Measurements from ENCODE around the gene FGFR4.

Gene FGFR4

DNA sequence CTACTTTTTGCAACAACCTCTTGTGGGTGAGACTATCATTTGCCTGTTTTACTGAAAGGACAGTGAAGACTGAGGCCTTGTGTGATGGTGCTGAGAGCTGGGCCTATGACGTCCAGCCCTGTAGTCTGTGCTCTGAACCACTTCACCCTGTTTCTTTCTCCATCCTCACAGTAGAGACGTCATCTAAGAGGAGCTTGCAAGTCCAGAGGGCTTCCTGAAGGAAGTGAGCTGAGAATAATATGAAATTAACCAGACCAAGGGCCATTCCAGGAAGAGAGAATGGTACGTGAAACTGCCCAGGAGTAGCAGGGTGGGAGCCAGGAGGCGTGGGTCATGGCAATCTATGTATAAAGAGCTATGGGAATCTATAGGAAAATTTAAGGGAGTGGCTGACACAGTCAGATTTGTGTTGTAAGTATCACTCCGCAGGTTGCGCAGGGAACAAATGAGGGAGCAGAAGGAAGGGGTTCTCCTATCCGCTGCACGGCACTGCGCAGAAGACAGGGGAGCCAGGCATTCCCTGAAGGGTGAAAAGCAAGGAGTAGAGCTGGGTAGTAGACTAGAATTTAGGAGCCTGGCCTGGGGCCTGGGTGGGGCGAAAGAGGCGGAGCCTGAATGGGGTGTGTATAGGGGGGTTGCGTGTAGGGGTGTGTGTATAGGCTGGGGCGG is 596 bp upstream of the FGFR4 start:
- DNase-seq: no peak

- DNase-seq: no peak
These were observed 787 bp downstream of the FGFR4 start for GRCh38 chr5:177087398-177088005.

- DNase-seq: no peak
These were observed 2.4 kb downstream of the FGFR4 start for GRCh38 chr5:177089127-177089526.

DNA sequence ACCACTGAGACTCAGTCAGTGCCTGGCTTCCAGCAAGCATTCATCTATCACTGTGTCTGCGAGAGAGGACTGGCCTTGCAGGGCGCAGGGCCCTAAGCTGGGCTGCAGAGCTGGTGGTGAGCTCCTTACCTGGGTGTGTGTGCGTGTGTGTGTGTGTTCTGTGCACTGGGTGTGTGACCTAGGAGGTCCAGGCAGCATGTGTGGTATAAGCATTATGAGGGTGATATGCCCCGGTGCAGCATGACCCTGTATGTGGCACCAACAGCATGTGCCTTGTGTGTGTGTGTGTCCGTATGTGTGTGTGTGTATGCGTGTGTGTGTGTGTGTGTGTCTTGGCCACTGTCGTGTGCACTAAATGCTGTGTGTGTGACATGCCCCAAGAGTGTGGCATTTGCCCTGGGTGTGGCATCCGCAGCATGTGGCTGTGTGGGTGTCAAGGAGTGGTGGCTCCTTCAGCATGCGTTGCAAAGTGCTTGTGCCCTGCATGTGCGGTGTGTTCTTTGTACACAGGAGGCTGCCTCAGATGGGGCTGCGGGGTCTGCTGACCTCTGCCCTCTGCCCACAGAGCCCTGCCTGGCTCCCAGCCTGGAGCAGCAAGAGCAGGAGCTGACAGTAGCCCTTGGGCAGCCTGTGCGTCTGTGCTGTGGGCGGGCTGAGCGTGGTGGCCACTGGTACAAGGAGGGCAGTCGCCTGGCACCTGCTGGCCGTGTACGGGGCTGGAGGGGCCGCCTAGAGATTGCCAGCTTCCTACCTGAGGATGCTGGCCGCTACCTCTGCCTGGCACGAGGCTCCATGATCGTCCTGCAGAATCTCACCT is 3.3 kb downstream of the FGFR4 start:
- DNase-seq: no peak

GRCh38 chr5:177090813-177091212 is 4.1 kb downstream of the FGFR4 start:
- no peak for DNase-seq

GRCh38 chr5:177091232-177091631 is 4.5 kb downstream of the FGFR4 start:
- DNase-seq: no peak

- DNase-seq: no peak
These were observed 5.7 kb downstream of the FGFR4 start for GRCh38 chr5:177092178-177093081.

GRCh38 chr5:177093082-177093712 is 6.5 kb downstream of the FGFR4 start:
- no peak for DNase-seq

DNA sequence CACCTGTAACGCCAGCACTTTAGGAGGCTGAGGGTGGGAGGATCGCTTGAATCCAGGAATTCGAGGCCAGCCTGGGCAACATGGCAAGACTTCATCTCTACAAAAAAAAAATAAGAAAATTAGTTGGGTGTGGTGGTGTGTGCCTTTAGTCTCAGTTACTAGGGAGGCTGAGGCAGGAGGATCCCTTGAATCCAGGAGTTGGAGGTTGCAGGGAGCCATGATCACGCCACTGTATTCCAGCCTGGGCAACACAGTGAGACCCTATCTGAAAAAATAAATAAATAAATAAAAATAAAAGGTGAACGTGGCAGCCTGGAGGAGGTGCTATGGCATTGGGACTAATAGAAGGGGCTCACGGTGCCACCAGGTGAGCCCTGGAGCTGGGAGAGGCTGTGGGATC is 7.1 kb downstream of the FGFR4 start:
- no peak for DNase-seq

DNA sequence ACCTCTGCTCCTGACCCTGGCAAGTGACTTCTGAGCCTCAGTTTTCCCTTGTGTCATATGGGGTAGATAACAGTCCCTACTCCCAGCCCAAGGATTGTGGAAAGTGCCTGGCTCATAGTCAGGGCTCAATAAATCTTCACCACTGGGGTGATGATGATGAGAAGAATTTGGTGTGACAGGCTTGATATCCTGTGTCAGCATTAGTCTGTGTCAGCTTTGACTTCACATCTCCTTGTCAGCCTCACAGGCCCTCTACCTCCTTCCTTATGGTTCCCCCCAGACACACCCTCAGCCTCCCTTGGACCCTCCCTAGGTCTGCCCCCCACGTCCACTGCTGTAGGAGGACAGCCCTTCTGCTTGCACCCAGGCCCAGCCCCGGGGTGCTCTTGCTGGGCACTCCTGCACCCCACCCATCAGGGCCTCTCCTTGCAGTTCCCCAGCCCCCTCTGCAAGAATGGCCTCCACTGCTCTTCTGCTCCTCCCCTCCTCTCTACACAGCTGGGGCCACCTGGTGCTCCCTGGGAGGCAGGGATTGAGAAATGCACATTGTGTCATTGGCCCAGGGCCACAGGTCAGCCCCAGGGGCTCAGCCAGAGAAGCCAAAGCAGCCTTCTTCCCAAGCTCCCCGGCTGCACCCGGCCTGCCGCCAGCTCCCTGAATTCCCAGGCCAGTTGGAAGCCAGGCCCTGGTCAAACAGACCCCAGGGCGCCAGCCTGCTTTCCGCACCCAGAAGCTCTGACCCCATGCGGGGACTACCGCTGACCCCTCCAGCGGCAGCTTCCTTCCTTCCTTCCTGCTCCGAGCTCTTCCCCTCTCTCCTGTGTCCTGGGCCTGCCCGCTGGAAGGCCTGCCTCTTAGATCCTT is 7.7 kb downstream of the FGFR4 start:
- no peak for DNase-seq

- no peak for DNase-seq
These were observed 8.5 kb downstream of the FGFR4 start for GRCh38 chr5:177095088-177095669.

GRCh38 chr5:177096162-177097015 is 9.7 kb downstream of the FGFR4 start:
- no peak for DNase-seq

GRCh38 chr5:177097016-177097985 is 10.6 kb downstream of the FGFR4 start:
- DNase-seq: no peak

DNA sequence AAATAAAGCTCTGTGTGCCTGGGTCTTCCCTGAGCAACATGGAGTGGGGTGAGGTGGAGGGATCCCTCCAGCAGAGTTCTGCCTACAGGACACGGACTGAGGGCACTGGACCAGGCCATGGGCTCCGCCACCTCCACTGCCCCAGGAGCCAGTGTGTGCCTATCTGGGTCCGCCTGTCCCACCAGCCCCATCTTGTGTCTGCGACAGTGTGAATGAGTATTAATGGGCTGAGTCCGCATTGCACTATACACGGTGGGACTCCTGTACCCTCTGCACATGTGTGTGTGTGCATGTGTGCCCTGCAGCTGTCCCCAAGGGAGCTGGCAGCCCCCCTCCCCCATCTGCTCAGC is 11.4 kb downstream of the FGFR4 start:
- DNase-seq: no peak

DNA sequence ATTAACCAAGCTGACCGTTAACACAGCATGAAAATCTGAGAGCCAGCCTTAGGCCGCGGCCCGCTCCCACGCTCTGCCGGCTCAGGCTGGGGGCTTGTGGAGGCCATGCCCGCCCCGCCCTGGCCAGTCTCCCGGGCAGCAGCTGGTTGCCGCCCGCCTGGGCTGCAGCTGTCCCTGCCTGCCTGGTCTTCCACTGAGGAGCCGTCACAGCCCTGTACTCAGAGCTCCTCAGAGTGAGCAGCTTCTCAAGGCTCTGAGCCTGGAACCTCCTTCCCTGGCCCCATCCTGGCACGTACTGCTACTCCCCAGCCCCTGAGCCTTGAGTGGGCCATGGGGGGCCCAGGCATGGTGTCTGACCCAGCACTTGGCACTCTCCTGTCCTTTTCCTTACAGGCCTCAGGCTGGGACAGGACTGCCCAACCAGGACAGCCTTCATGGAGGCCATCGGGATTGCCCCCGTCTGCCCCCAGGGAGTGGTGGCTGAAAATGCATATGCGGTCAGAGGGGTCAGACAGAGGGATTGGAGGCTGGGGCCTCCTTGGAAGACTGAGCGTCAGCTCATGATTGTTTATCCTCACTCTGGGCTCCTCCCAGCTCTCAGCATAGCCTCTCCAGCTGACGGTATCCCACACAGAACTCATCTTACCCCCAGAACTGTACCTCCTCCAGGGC is 11.9 kb downstream of the FGFR4 start:
- no peak for DNase-seq

DNA sequence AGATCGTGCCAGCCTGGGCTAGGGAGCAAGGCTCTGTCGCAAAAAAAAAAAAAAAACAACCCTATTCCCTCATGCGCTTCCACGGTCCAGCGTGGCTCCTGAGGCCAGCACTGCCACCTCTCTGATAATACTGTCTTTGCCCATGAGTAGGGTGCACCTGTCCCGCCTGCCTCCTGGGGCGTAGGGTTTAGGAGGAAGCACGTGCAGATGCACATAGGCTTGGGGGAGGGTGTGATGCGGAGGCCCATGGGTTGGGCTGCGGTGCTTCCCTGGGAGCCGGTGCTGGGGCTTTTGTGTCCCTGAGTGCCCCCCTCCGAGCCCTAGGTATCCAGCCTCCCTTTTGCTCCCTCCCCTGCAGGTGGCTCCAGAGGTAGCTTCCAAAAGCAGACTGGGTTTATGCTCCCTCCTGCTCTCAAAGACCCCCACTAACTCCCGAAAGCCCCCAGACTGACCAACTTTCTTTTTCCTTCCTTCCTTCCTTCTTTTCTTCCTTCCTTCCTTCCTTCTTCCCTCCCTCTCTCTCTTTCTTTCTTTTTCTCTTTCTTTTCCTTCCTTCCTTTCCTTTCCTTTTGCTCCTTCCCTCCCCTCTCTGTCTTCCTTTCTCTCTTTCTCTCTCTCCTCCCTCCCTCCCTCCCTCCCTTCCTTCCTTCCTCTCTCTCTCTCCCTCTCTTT is 12.8 kb downstream of the FGFR4 start:
- no peak for DNase-seq

- no peak for DNase-seq
These were observed 14.0 kb downstream of the FGFR4 start for GRCh38 chr5:177100714-177101121.

Data from NK-92 treated with Interleukin-12 subunit alpha and Interleukin-12 subunit beta, amount 100 ng/mL, for 24 hours (cell line).